ENCODE data around the gene CTU2. TPM values are rescaled to one million over a fixed set of nuclear protein-coding genes. Genes with fewer than 3 reads are reported as not detected.

Gene CTU2
- total RNA-seq, 2 experiments from 2014 or later: 31.1 to 40.0 TPM

GRCh38 chr16:88715312-88716190, 9.2 kb downstream of the CTU2 start:
- H3K36me3 Mint-ChIP-seq: peaks cover 25% of the 10 kb centered on the region
- H3K27ac Mint-ChIP-seq: no peak overlapping the region
- no peaks in the 10 kb centered on the region for H3K9me3 Mint-ChIP-seq (ENCODE audit: low read depth)
- H3K4me1 Mint-ChIP-seq: peaks cover 2% of the 10 kb centered on the region
- H3K27me3 Mint-ChIP-seq: no peaks in the 10 kb centered on the region
- CTCF ChIA-PET: interaction anchor here (3.1 kb wide), 1 partner anchor 21 kb away, joined by 20 read pairs; no protein-coding TSS in a partner anchor
- ATAC-seq (no peak), DNase-seq (no peak)
- H3K4me3 Mint-ChIP-seq: no peak overlapping the region

DNA sequence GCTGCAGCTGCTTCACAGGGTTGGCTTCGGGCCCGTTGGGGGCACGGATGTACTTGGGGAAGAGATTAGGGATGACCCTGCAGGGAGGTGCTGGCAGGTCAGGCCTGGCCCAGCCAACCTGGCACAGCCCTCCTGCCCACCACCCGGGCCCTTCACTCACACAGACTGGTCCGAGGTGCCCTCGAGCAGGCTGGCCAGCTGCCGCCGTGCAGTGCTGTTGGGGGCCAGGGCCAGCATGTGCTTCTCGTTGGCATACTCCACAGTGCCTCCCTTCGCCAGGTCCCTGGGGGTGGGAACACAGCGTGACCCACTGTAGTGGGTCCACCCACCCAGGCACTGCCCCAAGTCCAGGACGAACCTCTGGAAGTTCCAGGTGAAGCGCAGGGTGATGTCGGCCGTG, 9.9 kb downstream of the CTU2 start:
- Mint-ChIP-seq H3K27me3 (no peaks in the 10 kb centered on the region), H3K4me3 (no peak overlapping the region), H3K36me3 (peaks cover 27% of the 10 kb centered on the region), H3K4me1 (peaks cover 2% of the 10 kb centered on the region), H3K27ac (no peak overlapping the region), H3K9me3 (ENCODE audit: low read depth) (no peaks in the 10 kb centered on the region)
- no peak for DNase-seq
- CTCF ChIA-PET: interaction anchor here (3.1 kb wide), 1 partner anchor 21 kb away, joined by 20 read pairs; no protein-coding TSS in a partner anchor
- ATAC-seq: no peak

- CTCF ChIA-PET: interaction anchor here (1.5 to 3.1 kb wide), 2 partner anchors 9 to 20 kb away, joined by 5 to 20 read pairs; no protein-coding TSS in a partner anchor
- no peak for DNase-seq
- Mint-ChIP-seq H3K27ac (no peak overlapping the region), H3K9me3 (ENCODE audit: low read depth) (no peaks in the 10 kb centered on the region), H3K27me3 (no peaks in the 10 kb centered on the region), H3K4me3 (no peak overlapping the region), H3K4me1 (peaks cover 2% of the 10 kb centered on the region), H3K36me3 (peaks cover 30% of the 10 kb centered on the region)
- ATAC-seq: no peak
Measured at GRCh38 chr16:88716601-88717001, 10.3 kb downstream of the CTU2 start.

DNA sequence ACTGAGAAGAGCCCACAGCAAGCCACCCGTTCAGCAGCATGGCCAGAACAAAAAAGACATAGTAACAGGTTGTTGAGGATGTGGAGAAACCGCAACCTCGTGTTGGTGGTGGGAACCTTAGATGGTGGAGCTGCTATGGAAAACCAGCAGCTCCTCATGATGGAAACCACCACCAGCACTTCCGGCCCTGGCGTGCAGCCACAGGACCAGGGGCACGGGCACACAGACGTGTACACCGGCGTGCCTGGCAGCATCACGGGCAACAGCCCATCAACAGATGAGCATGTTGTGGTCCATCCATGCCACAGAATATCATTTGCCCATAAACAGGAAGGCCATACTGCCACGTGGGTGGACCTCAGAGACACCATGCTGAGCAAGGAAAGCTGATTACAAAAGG, 11.9 kb downstream of the CTU2 start:
- no peak overlapping the region for H3K27ac Mint-ChIP-seq
- no peaks in the 10 kb centered on the region for H3K27me3 Mint-ChIP-seq
- CTCF ChIA-PET: interaction anchor here (1.5 to 2.0 kb wide), 2 partner anchors 11 to 19 kb away, joined by 5 to 9 read pairs; no protein-coding TSS in a partner anchor
- H3K4me3 Mint-ChIP-seq: no peak overlapping the region
- H3K9me3 Mint-ChIP-seq (ENCODE audit: low read depth): no peaks in the 10 kb centered on the region
- H3K36me3 Mint-ChIP-seq: peaks cover 35% of the 10 kb centered on the region
- peaks cover 2% of the 10 kb centered on the region for H3K4me1 Mint-ChIP-seq
- ATAC-seq: no peak
- no peak for DNase-seq

DNA sequence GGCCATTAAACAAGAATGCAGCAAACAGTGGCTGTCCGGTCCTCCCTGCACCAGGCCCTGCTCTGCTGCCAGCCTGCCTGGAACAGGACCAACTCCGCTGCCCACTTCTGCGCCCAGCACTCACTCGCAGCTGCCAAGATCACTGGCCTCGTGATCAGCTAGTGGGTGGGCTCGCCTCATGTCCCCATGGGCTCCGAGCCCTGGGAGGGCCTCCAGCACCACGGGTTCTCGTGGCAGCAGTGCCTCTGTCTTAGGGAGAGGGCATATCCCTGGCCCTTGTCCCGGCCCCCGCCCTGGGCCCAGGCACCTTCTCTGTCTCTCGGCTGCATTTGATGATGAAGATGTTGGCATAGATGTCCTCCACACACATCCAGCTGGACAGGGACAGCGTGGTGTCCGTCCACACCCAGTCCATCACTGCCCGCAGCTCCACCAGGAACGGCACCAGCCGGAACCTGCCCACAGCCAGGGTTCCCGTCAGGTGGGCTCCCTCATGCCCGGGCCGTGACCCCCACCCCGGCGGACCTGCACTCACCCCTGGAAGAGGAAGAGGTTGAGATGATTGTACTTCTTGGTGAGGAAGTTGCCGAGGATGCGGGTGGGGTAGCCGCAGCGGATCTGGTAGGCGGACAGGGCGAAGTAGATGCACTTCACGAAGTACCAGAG, 13.1 kb downstream of the CTU2 start:
- H3K4me3 Mint-ChIP-seq: no peak overlapping the region
- H3K9me3 Mint-ChIP-seq (ENCODE audit: low read depth): no peaks in the 10 kb centered on the region
- no peak for ATAC-seq
- CTCF ChIA-PET: interaction anchor here (1.7 to 2.0 kb wide), 2 partner anchors 18 kb away, joined by 8 to 9 read pairs; no protein-coding TSS in a partner anchor
- H3K4me1 Mint-ChIP-seq: peaks cover 2% of the 10 kb centered on the region
- DNase-seq: no peak
- H3K27ac Mint-ChIP-seq: no peak overlapping the region
- H3K36me3 Mint-ChIP-seq: peaks cover 40% of the 10 kb centered on the region
- no peaks in the 10 kb centered on the region for H3K27me3 Mint-ChIP-seq

DNA sequence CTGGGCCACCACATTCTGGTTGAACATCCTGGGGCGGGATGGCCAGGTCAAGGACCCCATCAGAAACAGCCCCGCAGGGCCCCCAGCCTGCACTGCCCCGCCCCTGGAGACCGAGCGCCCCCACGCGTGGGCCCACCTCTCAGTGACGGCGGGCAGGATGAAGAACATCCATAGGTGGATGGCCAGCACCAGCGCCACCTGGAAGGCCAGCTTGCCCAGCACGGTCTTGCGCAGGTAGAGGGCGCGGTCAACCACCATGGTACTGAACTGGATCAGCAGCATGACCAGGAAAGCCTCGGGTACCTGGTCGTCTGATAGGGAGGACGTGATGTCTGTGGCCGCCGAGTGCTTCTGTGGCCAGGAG, 13.6 kb downstream of the CTU2 start:
- Mint-ChIP-seq H3K4me3 (no peak overlapping the region), H3K4me1 (peaks cover 2% of the 10 kb centered on the region), H3K27ac (no peak overlapping the region), H3K27me3 (no peaks in the 10 kb centered on the region), H3K9me3 (ENCODE audit: low read depth) (no peaks in the 10 kb centered on the region), H3K36me3 (peaks cover 44% of the 10 kb centered on the region)
- ATAC-seq (no peak), DNase-seq (no peak)
- CTCF ChIA-PET: interaction anchor here (1.7 kb wide), 1 partner anchor 17 kb away, joined by 8 read pairs; no protein-coding TSS in a partner anchor

GRCh38 chr16:88720396-88720970, 14.2 kb downstream of the CTU2 start:
- no peak overlapping the region for H3K4me3 Mint-ChIP-seq
- H3K9me3 Mint-ChIP-seq (ENCODE audit: low read depth): no peaks in the 10 kb centered on the region
- DNase-seq: no peak
- ATAC-seq: no peak
- H3K27ac Mint-ChIP-seq: no peak overlapping the region
- H3K4me1 Mint-ChIP-seq: peaks cover 2% of the 10 kb centered on the region
- H3K36me3 Mint-ChIP-seq: peaks cover 44% of the 10 kb centered on the region
- H3K27me3 Mint-ChIP-seq: no peaks in the 10 kb centered on the region
- CTCF ChIA-PET: interaction anchor here (1.7 kb wide), 1 partner anchor 16 kb away, joined by 8 read pairs; no protein-coding TSS in a partner anchor

DNA sequence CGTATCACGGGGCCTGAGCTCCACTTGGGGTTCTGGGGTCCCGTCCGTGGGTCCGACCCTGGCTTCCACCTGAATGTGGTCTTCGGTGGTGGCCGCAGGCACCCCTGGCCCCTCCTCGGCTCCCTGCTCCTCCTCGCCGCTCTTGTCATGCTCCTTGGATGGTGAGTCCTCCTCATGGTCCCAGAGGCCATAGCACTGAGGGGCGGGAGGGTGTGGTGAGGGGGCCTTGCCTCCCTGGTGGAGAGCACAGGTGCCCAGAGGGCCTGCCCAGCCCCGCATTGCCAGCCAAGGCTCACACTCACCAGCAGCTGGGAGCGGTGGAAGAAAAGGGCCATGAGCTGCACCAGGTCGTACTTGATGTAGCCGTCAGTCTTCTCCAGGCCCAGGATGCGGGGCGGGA, 14.9 kb downstream of the CTU2 start:
- CTCF ChIA-PET: interaction anchor here (1.7 kb wide), 1 partner anchor 16 kb away, joined by 8 read pairs; no protein-coding TSS in a partner anchor
- peaks cover 42% of the 10 kb centered on the region for H3K36me3 Mint-ChIP-seq
- ATAC-seq: no peak

DNA sequence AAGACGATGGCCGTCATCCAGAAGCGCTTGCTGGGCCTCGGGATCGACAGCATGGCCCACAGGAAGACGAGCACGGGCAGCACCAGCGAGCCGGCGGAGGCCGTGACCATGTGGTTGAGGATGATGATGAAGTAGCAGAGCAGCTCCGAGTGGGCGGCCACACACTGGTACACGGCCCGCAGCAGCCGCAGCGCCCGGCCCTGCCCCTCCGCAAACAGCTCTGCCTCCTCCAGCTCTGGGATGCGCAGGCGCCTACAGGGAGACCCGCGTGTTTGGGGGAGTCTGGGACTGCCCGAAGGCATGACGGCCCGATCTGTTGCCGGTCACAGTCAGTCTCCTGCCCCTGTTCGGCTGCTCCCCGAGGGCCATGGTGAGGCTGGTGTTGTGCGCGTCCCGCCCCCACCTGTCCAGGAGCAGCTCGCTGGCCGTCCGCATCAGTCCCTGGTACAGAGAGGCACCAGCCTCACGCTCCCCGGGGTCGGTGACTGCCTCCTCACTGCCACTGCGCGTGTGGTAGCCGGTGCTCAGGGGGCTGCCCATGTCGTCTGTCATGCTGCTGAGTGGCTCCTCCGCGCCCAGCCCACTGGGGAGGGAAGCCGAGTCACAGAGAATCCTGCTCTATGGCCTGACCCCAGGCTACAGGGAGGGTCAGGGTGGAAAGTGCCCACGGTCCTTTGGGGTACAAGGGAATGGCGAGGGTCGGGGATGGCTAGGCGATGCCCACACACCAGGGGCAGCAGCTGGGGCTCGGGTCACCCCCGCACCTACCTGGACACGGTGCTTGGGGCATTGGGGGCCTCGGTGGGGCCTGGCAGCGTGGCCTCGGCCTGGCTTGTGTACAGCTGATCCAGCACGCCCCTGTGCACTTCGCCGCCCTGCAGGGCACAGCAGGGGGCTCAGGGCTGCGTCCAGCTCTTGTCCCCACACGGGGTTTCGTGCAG, 15.8 kb downstream of the CTU2 start:
- ATAC-seq (no peak), DNase-seq (no peak)
- Mint-ChIP-seq H3K36me3 (peaks cover 37% of the 10 kb centered on the region), H3K4me1 (peaks cover 2% of the 10 kb centered on the region), H3K27me3 (no peaks in the 10 kb centered on the region), H3K27ac (no peak overlapping the region), H3K9me3 (ENCODE audit: low read depth) (no peaks in the 10 kb centered on the region), H3K4me3 (no peak overlapping the region)
- CTCF ChIA-PET: interaction anchor here (2.4 kb wide), 1 partner anchor 15 kb away, joined by 9 read pairs; no protein-coding TSS in a partner anchor

More for the DNA sequence above, 14.9 kb downstream of the CTU2 start:
- H3K4me3 Mint-ChIP-seq: no peak overlapping the region
- DNase-seq: no peak
- no peaks in the 10 kb centered on the region for H3K9me3 Mint-ChIP-seq (ENCODE audit: low read depth)
- peaks cover 2% of the 10 kb centered on the region for H3K4me1 Mint-ChIP-seq
- H3K27me3 Mint-ChIP-seq: no peaks in the 10 kb centered on the region
- H3K27ac Mint-ChIP-seq: no peak overlapping the region

DNA sequence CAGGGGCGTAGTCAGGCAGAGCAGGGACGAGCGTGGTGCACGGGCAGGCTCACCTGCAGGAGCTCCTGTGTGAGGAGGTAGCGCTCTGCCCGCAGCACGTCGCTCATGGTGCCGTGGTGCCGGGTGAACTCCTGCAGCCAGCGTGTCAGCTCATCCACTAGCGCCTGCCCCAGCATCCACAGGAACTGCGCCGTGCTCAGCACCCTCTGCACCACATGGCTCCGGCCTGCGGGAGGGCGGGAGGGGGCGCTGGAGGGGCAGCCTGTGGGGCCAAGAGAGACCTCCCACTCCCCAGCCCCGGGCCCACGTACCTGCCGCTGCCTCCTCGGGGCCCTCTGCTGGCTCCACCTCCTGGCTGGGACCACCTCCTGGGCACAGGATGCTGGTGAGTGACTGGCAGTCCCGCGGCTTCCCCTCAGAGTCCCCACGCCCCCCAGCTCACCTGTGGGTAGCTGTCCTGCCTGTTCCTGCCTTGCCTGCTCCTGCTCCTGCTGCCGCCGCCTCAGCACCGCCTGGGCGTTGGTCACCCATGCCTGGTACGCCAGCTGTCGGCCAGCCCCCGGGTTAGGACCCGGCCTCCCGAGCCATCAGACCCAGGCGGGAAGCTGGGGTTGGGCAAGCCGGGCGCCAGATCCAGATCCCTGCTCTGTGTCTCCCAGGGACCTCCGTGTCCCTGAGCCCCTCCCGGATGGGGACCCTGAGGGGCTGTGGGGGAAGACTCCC, 16.6 kb downstream of the CTU2 start:
- Mint-ChIP-seq H3K4me1 (peaks cover 2% of the 10 kb centered on the region), H3K27me3 (no peaks in the 10 kb centered on the region), H3K36me3 (peaks cover 32% of the 10 kb centered on the region), H3K27ac (no peak overlapping the region), H3K9me3 (ENCODE audit: low read depth) (no peaks in the 10 kb centered on the region), H3K4me3 (no peak overlapping the region)
- DNase-seq (no peak), ATAC-seq (no peak)
- CTCF ChIA-PET: interaction anchor here (0.7 to 2.4 kb wide), 2 partner anchors 10 to 14 kb away, joined by 3 to 9 read pairs; no protein-coding TSS in a partner anchor

- CTCF ChIA-PET: interaction anchor here (0.7 to 2.4 kb wide), 2 partner anchors 10 to 13 kb away, joined by 3 to 9 read pairs; no protein-coding TSS in a partner anchor
- Mint-ChIP-seq H3K36me3 (peaks cover 30% of the 10 kb centered on the region), H3K27ac (no peak overlapping the region)
Measured at GRCh38 chr16:88723507-88723887, 17.2 kb downstream of the CTU2 start.

GRCh38 chr16:88723911-88724310, 17.6 kb downstream of the CTU2 start:
- no peak overlapping the region for H3K4me3 Mint-ChIP-seq
- CTCF ChIA-PET: interaction anchor here (0.7 to 2.4 kb wide), 2 partner anchors 9 to 13 kb away, joined by 3 to 9 read pairs; no protein-coding TSS in a partner anchor
- H3K27ac Mint-ChIP-seq: no peak overlapping the region
- DNase-seq (no peak), ATAC-seq (no peak)
- H3K27me3 Mint-ChIP-seq: no peaks in the 10 kb centered on the region
- peaks cover 30% of the 10 kb centered on the region for H3K36me3 Mint-ChIP-seq
- peaks cover 2% of the 10 kb centered on the region for H3K4me1 Mint-ChIP-seq
- no peaks in the 10 kb centered on the region for H3K9me3 Mint-ChIP-seq (ENCODE audit: low read depth)

More at GRCh38 chr16:88723507-88723887, 17.2 kb downstream of the CTU2 start:
- no peak overlapping the region for H3K4me3 Mint-ChIP-seq
- H3K9me3 Mint-ChIP-seq (ENCODE audit: low read depth): no peaks in the 10 kb centered on the region
- DNase-seq (no peak), ATAC-seq (no peak)
- H3K27me3 Mint-ChIP-seq: no peaks in the 10 kb centered on the region
- peaks cover 2% of the 10 kb centered on the region for H3K4me1 Mint-ChIP-seq
